Colonic mucosa (tissue), 4 donors: ENCODE results near the gene CTNS. TPM values are rescaled to one million over a fixed set of nuclear protein-coding genes. Genes with fewer than 3 reads are reported as not detected.

Experiments used
- DNase-seq: peaks from one replicate; pipeline ENCODE4 v3.0.0-alpha.2; 2020
- H3K27ac ChIP-seq: fragments of 200-600 bp; one replicate; pipeline ENCODE4 v1.8.0; 2021
- H3K27me3 ChIP-seq: fragments of 200-600 bp; one replicate; pipeline ENCODE4 v1.8.0; 2021
- H3K36me3 ChIP-seq: fragments of 200-600 bp; one replicate; pipeline ENCODE4 v1.8.0; 2021
- H3K4me1 ChIP-seq: fragments of 200-600 bp; one replicate; pipeline ENCODE4 v1.8.0; 2021; ENCODE audit warnings: mild to moderate bottlenecking
- H3K4me3 ChIP-seq: fragments of 200-600 bp; one replicate; pipeline ENCODE4 v1.8.0; 2021
- H3K9ac ChIP-seq, 2 donors: one replicate each; pipeline ENCODE4 v1.7.0; 2013; ENCODE audit warnings: control low read depth in 2 of 2, low read depth in 2 of 2, low read length in 2 of 2
- H3K9me3 ChIP-seq: fragments of 200-600 bp; one replicate; pipeline ENCODE4 v1.8.0; 2021
- intact Hi-C: fragments of 100-400 bp; cut with DNase I; formaldehyde crosslinking; loops from one replicate; pipeline ENCODE4 v1.14.1; 2022
- total RNA-seq, 2 donors: library from RNA; stranded (reverse); fragmentation: NEBNext Ultra II Directional in 1 of 2; extraction: Animal tissue kit (Norgen Biotek cat#: 25700) in 1 of 2; gene quantifications; one replicate each; pipeline ENCODE4 v1.2.1, GENCODE V29; 2021
- TF ChIP-seq, protein P1 (sequence below): fragments of 200-600 bp; IDR thresholded peaks from one replicate; pipeline ENCODE4 v1.8.0; 2022; ENCODE audit warnings: antibody characterized with exemption, mild to moderate bottlenecking
- donor health status: healthy.
- donor health status: DM: no; HTN: no; CAD: no.
- donor health status: DM: no; HTN: no; CAD: no.

The CTNS gene
- total RNA-seq, 2 donors from 2014 or later: 7.9 to 8.1 TPM

DNA sequence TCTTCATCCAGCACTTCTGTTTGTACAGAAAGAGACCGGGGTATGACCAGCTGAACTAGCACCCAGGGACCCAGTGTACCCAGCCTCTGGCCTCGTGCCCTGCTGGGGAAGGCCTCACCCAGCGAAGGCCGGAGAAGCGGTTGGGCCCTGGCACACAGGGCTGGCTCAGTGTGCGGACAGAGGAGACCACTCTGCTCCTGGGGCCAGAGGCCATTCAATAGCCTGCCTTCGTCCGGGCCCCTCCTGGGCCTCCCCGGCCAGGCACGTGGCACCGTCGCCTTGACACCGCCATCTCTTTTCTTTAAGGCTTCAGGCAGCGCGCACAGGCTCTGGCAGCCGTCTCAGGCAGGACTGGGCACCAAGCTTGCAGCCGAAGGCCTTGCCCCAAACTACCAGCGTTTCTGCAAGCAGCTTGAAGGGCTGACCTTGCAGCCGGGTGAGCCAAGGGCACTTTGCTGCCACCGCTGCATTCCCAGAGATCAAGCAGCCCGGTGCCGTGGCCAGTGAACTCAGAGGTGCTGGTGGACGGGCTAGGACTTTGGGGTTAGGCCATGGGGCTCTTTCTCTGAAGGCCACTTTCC, 23.8 kb downstream of the CTNS start:
- H3K27me3 ChIP-seq: no peaks in the 10 kb centered on the region
- peak overlapping the region; percentile 18 for H3K27ac ChIP-seq
- no peaks in the 10 kb centered on the region for H3K9me3 ChIP-seq
- DNase-seq: no peak
- H3K36me3 ChIP-seq: peaks cover 7% of the 10 kb centered on the region
- no peak overlapping the region for H3K4me3 ChIP-seq
- TF ChIP-seq, protein P1, sequence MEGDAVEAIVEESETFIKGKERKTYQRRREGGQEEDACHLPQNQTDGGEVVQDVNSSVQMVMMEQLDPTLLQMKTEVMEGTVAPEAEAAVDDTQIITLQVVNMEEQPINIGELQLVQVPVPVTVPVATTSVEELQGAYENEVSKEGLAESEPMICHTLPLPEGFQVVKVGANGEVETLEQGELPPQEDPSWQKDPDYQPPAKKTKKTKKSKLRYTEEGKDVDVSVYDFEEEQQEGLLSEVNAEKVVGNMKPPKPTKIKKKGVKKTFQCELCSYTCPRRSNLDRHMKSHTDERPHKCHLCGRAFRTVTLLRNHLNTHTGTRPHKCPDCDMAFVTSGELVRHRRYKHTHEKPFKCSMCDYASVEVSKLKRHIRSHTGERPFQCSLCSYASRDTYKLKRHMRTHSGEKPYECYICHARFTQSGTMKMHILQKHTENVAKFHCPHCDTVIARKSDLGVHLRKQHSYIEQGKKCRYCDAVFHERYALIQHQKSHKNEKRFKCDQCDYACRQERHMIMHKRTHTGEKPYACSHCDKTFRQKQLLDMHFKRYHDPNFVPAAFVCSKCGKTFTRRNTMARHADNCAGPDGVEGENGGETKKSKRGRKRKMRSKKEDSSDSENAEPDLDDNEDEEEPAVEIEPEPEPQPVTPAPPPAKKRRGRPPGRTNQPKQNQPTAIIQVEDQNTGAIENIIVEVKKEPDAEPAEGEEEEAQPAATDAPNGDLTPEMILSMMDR: no peak
- no peaks in the 10 kb centered on the region for H3K4me1 ChIP-seq
- intact Hi-C loops: no loop called here
- H3K9ac ChIP-seq: no peak overlapping the region

DNA sequence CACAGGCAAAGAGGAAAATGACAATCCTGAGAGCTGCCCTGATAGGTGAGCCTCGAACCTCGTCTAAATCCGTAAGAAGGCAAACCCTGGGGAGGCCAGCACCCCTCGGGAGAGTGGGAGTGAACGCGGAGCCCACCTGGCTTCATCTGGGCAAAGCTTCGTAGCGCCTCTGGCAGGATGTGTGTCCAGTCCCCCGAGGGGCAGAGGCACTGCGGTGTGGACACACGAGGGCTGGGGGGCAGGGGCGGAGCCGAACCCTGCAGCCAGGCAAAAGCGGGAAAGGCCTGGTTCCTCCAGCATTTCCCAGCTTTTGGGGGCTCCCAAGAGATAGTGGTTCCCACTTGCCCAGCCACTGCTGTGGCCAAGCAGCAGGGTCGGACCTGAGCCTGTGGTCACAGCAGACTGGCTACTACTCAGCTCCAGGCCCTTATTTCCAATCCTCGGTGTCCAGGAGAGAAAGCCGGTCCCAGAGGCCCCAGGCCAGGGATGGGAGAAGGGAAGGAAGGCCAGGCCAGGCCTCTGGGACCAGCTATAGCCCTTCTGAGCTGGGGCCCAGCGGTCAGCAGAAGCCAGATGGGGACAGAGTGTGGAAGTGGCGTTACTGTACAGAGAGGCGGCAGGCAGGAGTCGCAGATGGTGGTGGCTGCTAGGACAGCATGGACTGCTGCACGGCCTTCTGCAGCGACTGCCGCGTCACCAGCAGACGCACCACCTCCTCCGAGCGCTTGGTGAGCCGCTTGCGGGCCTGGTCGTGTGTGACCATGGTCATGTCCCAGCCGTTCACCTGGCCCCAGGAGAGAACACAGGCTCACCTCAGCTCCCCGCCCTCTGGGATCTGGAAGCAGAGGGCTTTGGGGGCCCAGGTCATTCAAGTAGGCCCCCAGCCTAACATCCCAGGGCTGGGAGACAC, 26.8 kb downstream of the CTNS start:
- no peak for DNase-seq
- H3K4me1 ChIP-seq: peaks cover 7% of the 10 kb centered on the region
- no peaks in the 10 kb centered on the region for H3K9me3 ChIP-seq
- TF ChIP-seq, protein P1: no peak
- intact Hi-C loops: no loop called here
- no peak overlapping the region for H3K9ac ChIP-seq
- H3K4me3 ChIP-seq: no peak overlapping the region
- H3K36me3 ChIP-seq: peaks cover 7% of the 10 kb centered on the region
- H3K27ac ChIP-seq: no peak overlapping the region
- H3K27me3 ChIP-seq: no peaks in the 10 kb centered on the region

DNA sequence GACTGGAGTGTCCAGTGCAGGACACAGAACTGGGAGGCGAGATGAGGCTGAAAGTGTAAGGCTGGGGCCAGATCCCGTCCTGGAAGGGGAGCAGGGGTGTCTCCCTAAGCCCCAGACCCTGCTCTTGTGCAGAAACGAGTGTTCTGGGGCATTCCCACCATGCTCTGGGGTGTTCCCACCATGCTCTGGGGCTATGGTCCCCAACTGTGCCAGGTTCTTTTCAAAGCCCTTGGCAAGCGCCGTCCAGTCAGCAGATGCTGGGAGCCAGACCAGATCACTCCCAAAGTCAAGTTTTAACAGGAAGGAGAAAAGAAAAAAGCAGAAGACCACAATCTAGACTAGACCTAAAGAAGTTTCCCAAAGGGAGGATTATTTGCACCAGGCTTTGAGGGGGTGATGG, 29.3 kb downstream of the CTNS start:
- Histone ChIP-seq H3K4me3 (no peak overlapping the region), H3K4me1 (peaks cover 14% of the 10 kb centered on the region), H3K27me3 (no peaks in the 10 kb centered on the region), H3K9ac (no peak overlapping the region), H3K36me3 (peaks cover 7% of the 10 kb centered on the region), H3K27ac (no peak overlapping the region), H3K9me3 (no peaks in the 10 kb centered on the region)
- TF ChIP-seq, protein P1: no peak
- intact Hi-C loops: no loop called here
- no peak for DNase-seq

DNA sequence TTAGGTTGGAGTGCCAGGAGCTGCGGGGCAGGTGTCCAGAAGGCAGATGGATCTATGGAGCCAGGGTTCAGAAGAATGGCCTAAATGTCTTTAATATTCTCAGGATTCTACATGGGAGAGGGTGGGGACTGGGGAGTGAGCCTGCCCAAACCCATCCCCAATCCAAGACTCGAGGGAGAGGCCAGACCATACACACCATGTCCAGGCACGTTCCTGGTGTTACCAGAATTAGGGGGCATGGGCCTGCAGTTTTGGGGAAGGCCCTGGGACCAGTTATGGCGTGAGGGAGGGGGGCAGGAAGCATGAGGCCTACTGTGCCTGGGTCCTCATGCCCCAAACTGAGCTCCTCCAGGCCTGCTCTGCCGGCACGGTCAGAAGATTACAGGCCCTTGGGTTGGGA, 30.0 kb downstream of the CTNS start:
- H3K27ac ChIP-seq: no peak overlapping the region
- intact Hi-C loops: no loop called here

More for the DNA sequence above, 30.0 kb downstream of the CTNS start:
- Histone ChIP-seq H3K36me3 (peaks cover 7% of the 10 kb centered on the region), H3K9ac (peak overlapping the region; percentile 50 to 66), H3K4me1 (peaks cover 14% of the 10 kb centered on the region), H3K9me3 (no peaks in the 10 kb centered on the region), H3K4me3 (no peak overlapping the region), H3K27me3 (no peaks in the 10 kb centered on the region)
- DNase-seq: no peak
- TF ChIP-seq, protein P1: no peak
